Activated CD4-positive, alpha-beta T cell treated with anti-CD3 and anti-CD28 coated beads, Interleukin-2, Interleukin-4, amounts not matched to agents 100 ng/mL and 50 ng/mL, durations not matched to agents 16 hours and 8 hours (primary cell): ENCODE data around the gene ARHGEF18.
A peak's percentile ranks its signal among the peaks of the same experiment; 100 is the strongest.

ENCODE experiments used
- DNase-seq: peaks from one replicate; pipeline ENCODE4 v3.0.0-alpha.2; 2020; ENCODE audit warnings: low spot score

Gene ARHGEF18

GRCh38 chr19:7386308-7386707 is 37.6 kb downstream of the ARHGEF18 start:
- DNase-seq = peak; percentile 19

GRCh38 chr19:7386769-7387168 is 38.0 kb downstream of the ARHGEF18 start:
- DNase-seq = no peak

GRCh38 chr19:7391218-7391670 is 42.5 kb downstream of the ARHGEF18 start:
- DNase-seq = no peak

GRCh38 chr19:7393459-7393858 is 44.7 kb downstream of the ARHGEF18 start:
- no peak for DNase-seq

- DNase-seq = no peak
These were observed 45.4 kb downstream of the ARHGEF18 start for GRCh38 chr19:7393939-7394730.

- DNase-seq = peak; percentile 93
These were observed 46.1 kb downstream of the ARHGEF18 start for GRCh38 chr19:7394731-7395359.

- no peak for DNase-seq
These were observed 46.8 kb downstream of the ARHGEF18 start for GRCh38 chr19:7395360-7396066.

GRCh38 chr19:7397687-7398086 is 49.0 kb downstream of the ARHGEF18 start:
- no peak for DNase-seq
